ENCODE measurements around the gene ZPLD1. TPM values are rescaled to one million over a fixed set of nuclear protein-coding genes. Genes with fewer than 3 reads are reported as not detected.

ZPLD1 gene
- polyA plus RNA-seq, 4 donors: 0.03 to 0.43 TPM; not detected in 2

GRCh38 chr3:102450976-102451375 is 16.2 kb downstream of the ZPLD1 start:
- WGBS, 3 donors: 89 to 95% (median 93%) methylated on average over 3 of the region's 3 CpGs
- no peak for FAIRE-seq

GRCh38 chr3:102451543-102451942 is 16.7 kb downstream of the ZPLD1 start:
- no peaks in the 10 kb centered on the region for H3K9me3 ChIP-seq (ENCODE audit: control insufficient read depth in 2 of 2, insufficient read depth in 1 of 2, low read depth in 1 of 2, low read length in 1 of 2)
- 79 to 85% (median 84%) methylated on average over 1 of the region's 1 CpG for WGBS, 3 donors
- no peak overlapping the region for H3K4me3 ChIP-seq (ENCODE audit: low read depth in 1 of 3, low read length in 3 of 3)
- no peaks in the 10 kb centered on the region for H3K4me1 ChIP-seq (ENCODE audit: control insufficient read depth in 3 of 3, insufficient read depth in 2 of 3, low read depth in 1 of 3, low read length in 2 of 3)
- no peaks in the 10 kb centered on the region for H3K36me3 ChIP-seq (ENCODE audit: control insufficient read depth in 3 of 3, insufficient read depth in 2 of 3, low read depth in 1 of 3, low read length in 3 of 3)
- FAIRE-seq (no peak), DNase-seq (no peak)
- H3K27ac ChIP-seq (ENCODE audit: low read depth in 1 of 3, low read length in 2 of 3): no peak overlapping the region
- no peaks in the 10 kb centered on the region for H3K27me3 ChIP-seq (ENCODE audit: control insufficient read depth in 3 of 3, insufficient read depth in 3 of 3, low read length in 3 of 3)

More at GRCh38 chr3:102450976-102451375, 16.2 kb downstream of the ZPLD1 start:
- H3K36me3 ChIP-seq (ENCODE audit: control insufficient read depth in 3 of 3, insufficient read depth in 2 of 3, low read depth in 1 of 3, low read length in 3 of 3): no peaks in the 10 kb centered on the region
- DNase-seq: no peak
- no peak overlapping the region for H3K4me3 ChIP-seq (ENCODE audit: low read depth in 1 of 3, low read length in 3 of 3)
- H3K4me1 ChIP-seq (ENCODE audit: control insufficient read depth in 3 of 3, insufficient read depth in 2 of 3, low read depth in 1 of 3, low read length in 2 of 3): no peaks in the 10 kb centered on the region
- no peak overlapping the region for H3K27ac ChIP-seq (ENCODE audit: low read depth in 1 of 3, low read length in 2 of 3)
- no peaks in the 10 kb centered on the region for H3K9me3 ChIP-seq (ENCODE audit: control insufficient read depth in 2 of 2, insufficient read depth in 1 of 2, low read depth in 1 of 2, low read length in 1 of 2)
- no peaks in the 10 kb centered on the region for H3K27me3 ChIP-seq (ENCODE audit: control insufficient read depth in 3 of 3, insufficient read depth in 3 of 3, low read length in 3 of 3)

- whole genome bisulfite sequencing, 3 donors: 55 to 74% (median 69%) methylated on average over 3 of the region's 3 CpGs
- FAIRE-seq: no peak
These were observed 19.4 kb downstream of the ZPLD1 start for GRCh38 chr3:102454181-102454580.

GRCh38 chr3:102457644-102458043 is 22.8 kb downstream of the ZPLD1 start:
- no peak overlapping the region for H3K27ac ChIP-seq (ENCODE audit: low read depth in 1 of 3, low read length in 2 of 3)
- no peaks in the 10 kb centered on the region for H3K36me3 ChIP-seq (ENCODE audit: control insufficient read depth in 3 of 3, insufficient read depth in 2 of 3, low read depth in 1 of 3, low read length in 3 of 3)
- no peaks in the 10 kb centered on the region for H3K4me1 ChIP-seq (ENCODE audit: control insufficient read depth in 3 of 3, insufficient read depth in 2 of 3, low read depth in 1 of 3, low read length in 2 of 3)
- DNase-seq (no peak), FAIRE-seq (no peak)
- no peak overlapping the region for H3K4me3 ChIP-seq (ENCODE audit: low read depth in 1 of 3, low read length in 3 of 3)
- H3K27me3 ChIP-seq (ENCODE audit: control insufficient read depth in 3 of 3, insufficient read depth in 3 of 3, low read length in 3 of 3): no peaks in the 10 kb centered on the region
- no peaks in the 10 kb centered on the region for H3K9me3 ChIP-seq (ENCODE audit: control insufficient read depth in 2 of 2, insufficient read depth in 1 of 2, low read depth in 1 of 2, low read length in 1 of 2)
- 26 to 51% (median 50%) methylated on average over 2 of the region's 2 CpGs for WGBS, 3 donors

More at GRCh38 chr3:102454181-102454580, 19.4 kb downstream of the ZPLD1 start:
- no peak for DNase-seq
- Histone ChIP-seq H3K4me3 (ENCODE audit: low read depth in 1 of 3, low read length in 3 of 3) (no peak overlapping the region), H3K4me1 (ENCODE audit: control insufficient read depth in 3 of 3, insufficient read depth in 2 of 3, low read depth in 1 of 3, low read length in 2 of 3) (no peaks in the 10 kb centered on the region), H3K27ac (ENCODE audit: low read depth in 1 of 3, low read length in 2 of 3) (no peak overlapping the region), H3K27me3 (ENCODE audit: control insufficient read depth in 3 of 3, insufficient read depth in 3 of 3, low read length in 3 of 3) (no peaks in the 10 kb centered on the region), H3K9me3 (ENCODE audit: control insufficient read depth in 2 of 2, insufficient read depth in 1 of 2, low read depth in 1 of 2, low read length in 1 of 2) (no peaks in the 10 kb centered on the region), H3K36me3 (ENCODE audit: control insufficient read depth in 3 of 3, insufficient read depth in 2 of 3, low read depth in 1 of 3, low read length in 3 of 3) (no peaks in the 10 kb centered on the region)

GRCh38 chr3:102460579-102460978 is 25.8 kb downstream of the ZPLD1 start:
- H3K9me3 ChIP-seq (ENCODE audit: control insufficient read depth in 2 of 2, insufficient read depth in 1 of 2, low read depth in 1 of 2, low read length in 1 of 2): no peaks in the 10 kb centered on the region
- no peaks in the 10 kb centered on the region for H3K27me3 ChIP-seq (ENCODE audit: control insufficient read depth in 3 of 3, insufficient read depth in 3 of 3, low read length in 3 of 3)
- DNase-seq (no peak), FAIRE-seq (no peak)
- H3K4me3 ChIP-seq (ENCODE audit: low read depth in 1 of 3, low read length in 3 of 3): no peak overlapping the region
- no peaks in the 10 kb centered on the region for H3K4me1 ChIP-seq (ENCODE audit: control insufficient read depth in 3 of 3, insufficient read depth in 2 of 3, low read depth in 1 of 3, low read length in 2 of 3)
- H3K27ac ChIP-seq (ENCODE audit: low read depth in 1 of 3, low read length in 2 of 3): no peak overlapping the region
- H3K36me3 ChIP-seq (ENCODE audit: control insufficient read depth in 3 of 3, insufficient read depth in 2 of 3, low read depth in 1 of 3, low read length in 3 of 3): no peaks in the 10 kb centered on the region

GRCh38 chr3:102464261-102464660 is 29.4 kb downstream of the ZPLD1 start:
- Histone ChIP-seq H3K27me3 (ENCODE audit: control insufficient read depth in 3 of 3, insufficient read depth in 3 of 3, low read length in 3 of 3) (no peaks in the 10 kb centered on the region), H3K36me3 (ENCODE audit: control insufficient read depth in 3 of 3, insufficient read depth in 2 of 3, low read depth in 1 of 3, low read length in 3 of 3) (no peaks in the 10 kb centered on the region), H3K9me3 (ENCODE audit: control insufficient read depth in 2 of 2, insufficient read depth in 1 of 2, low read depth in 1 of 2, low read length in 1 of 2) (no peaks in the 10 kb centered on the region), H3K4me3 (ENCODE audit: low read depth in 1 of 3, low read length in 3 of 3) (no peak overlapping the region), H3K27ac (ENCODE audit: low read depth in 1 of 3, low read length in 2 of 3) (no peak overlapping the region), H3K4me1 (ENCODE audit: control insufficient read depth in 3 of 3, insufficient read depth in 2 of 3, low read depth in 1 of 3, low read length in 2 of 3) (no peaks in the 10 kb centered on the region)
- DNase-seq (no peak), FAIRE-seq (no peak)
- 93 to 96% (median 96%) methylated on average over 2 of the region's 2 CpGs for WGBS, 3 donors

GRCh38 chr3:102466001-102466400 is 31.2 kb downstream of the ZPLD1 start:
- Histone ChIP-seq H3K4me1 (ENCODE audit: control insufficient read depth in 3 of 3, insufficient read depth in 2 of 3, low read depth in 1 of 3, low read length in 2 of 3) (no peaks in the 10 kb centered on the region), H3K27ac (ENCODE audit: low read depth in 1 of 3, low read length in 2 of 3) (no peak overlapping the region), H3K4me3 (ENCODE audit: low read depth in 1 of 3, low read length in 3 of 3) (no peak overlapping the region), H3K36me3 (ENCODE audit: control insufficient read depth in 3 of 3, insufficient read depth in 2 of 3, low read depth in 1 of 3, low read length in 3 of 3) (no peaks in the 10 kb centered on the region), H3K27me3 (ENCODE audit: control insufficient read depth in 3 of 3, insufficient read depth in 3 of 3, low read length in 3 of 3) (no peaks in the 10 kb centered on the region), H3K9me3 (ENCODE audit: control insufficient read depth in 2 of 2, insufficient read depth in 1 of 2, low read depth in 1 of 2, low read length in 1 of 2) (no peaks in the 10 kb centered on the region)
- DNase-seq (no peak), FAIRE-seq (no peak)
- WGBS, 3 donors: 4 to 46% (median 21%) methylated on average over 1 of the region's 1 CpG

GRCh38 chr3:102470066-102470465 is 35.3 kb downstream of the ZPLD1 start:
- DNase-seq (no peak), FAIRE-seq (no peak)
- no peak overlapping the region for H3K4me3 ChIP-seq (ENCODE audit: low read depth in 1 of 3, low read length in 3 of 3)
- H3K9me3 ChIP-seq (ENCODE audit: control insufficient read depth in 2 of 2, insufficient read depth in 1 of 2, low read depth in 1 of 2, low read length in 1 of 2): no peaks in the 10 kb centered on the region
- H3K4me1 ChIP-seq (ENCODE audit: control insufficient read depth in 3 of 3, insufficient read depth in 2 of 3, low read depth in 1 of 3, low read length in 2 of 3): peaks cover 0 to 8% (median 1%) of the 10 kb centered on the region in 3 donors
- WGBS, 3 donors: 85 to 96% (median 93%) methylated on average over 6 of the region's 6 CpGs
- no peaks in the 10 kb centered on the region for H3K36me3 ChIP-seq (ENCODE audit: control insufficient read depth in 3 of 3, insufficient read depth in 2 of 3, low read depth in 1 of 3, low read length in 3 of 3)
- no peaks in the 10 kb centered on the region for H3K27me3 ChIP-seq (ENCODE audit: control insufficient read depth in 3 of 3, insufficient read depth in 3 of 3, low read length in 3 of 3)
- H3K27ac ChIP-seq (ENCODE audit: low read depth in 1 of 3, low read length in 2 of 3): no peak overlapping the region

GRCh38 chr3:102471001-102471400 is 36.2 kb downstream of the ZPLD1 start:
- Histone ChIP-seq H3K27me3 (ENCODE audit: control insufficient read depth in 3 of 3, insufficient read depth in 3 of 3, low read length in 3 of 3) (no peaks in the 10 kb centered on the region), H3K4me1 (ENCODE audit: control insufficient read depth in 3 of 3, insufficient read depth in 2 of 3, low read depth in 1 of 3, low read length in 2 of 3) (peaks cover 0 to 8% (median 1%) of the 10 kb centered on the region in 3 donors), H3K4me3 (ENCODE audit: low read depth in 1 of 3, low read length in 3 of 3) (no peak overlapping the region), H3K36me3 (ENCODE audit: control insufficient read depth in 3 of 3, insufficient read depth in 2 of 3, low read depth in 1 of 3, low read length in 3 of 3) (no peaks in the 10 kb centered on the region), H3K27ac (ENCODE audit: low read depth in 1 of 3, low read length in 2 of 3) (no peak overlapping the region), H3K9me3 (ENCODE audit: control insufficient read depth in 2 of 2, insufficient read depth in 1 of 2, low read depth in 1 of 2, low read length in 1 of 2) (no peaks in the 10 kb centered on the region)
- WGBS, 3 donors: 88 to 93% (median 91%) methylated on average over 10 of the region's 10 CpGs
- FAIRE-seq: no peak
- DNase-seq: no peak

Data from small intestine (tissue), 7 donors.